Activated CD4-positive, alpha-beta T cell treated with anti-CD3 and anti-CD28 coated beads for 1 hour (primary cell): ENCODE results near the gene JADE2.
"Not testable (repeated sequence)": the region's sequence is repeated elsewhere in the genome, so short reads cannot be mapped to it uniquely, and the experiment has no call there.

Experiments used
- DNase-seq: peaks from one replicate; pipeline ENCODE4 v3.0.0-alpha.2; 2020

The JADE2 gene

GRCh38 chr5:134554319-134555222, 29.1 kb downstream of the JADE2 start:
- DNase-seq: no peak

GRCh38 chr5:134555223-134555889, 29.9 kb downstream of the JADE2 start:
- no peak for DNase-seq

GRCh38 chr5:134555890-134556311, 30.4 kb downstream of the JADE2 start:
- peak; percentile 66 for DNase-seq

- DNase-seq: not testable (repeated sequence)
Measured at GRCh38 chr5:134556588-134556987, 31.1 kb downstream of the JADE2 start.

- no peak for DNase-seq
Measured at GRCh38 chr5:134556994-134557393, 31.5 kb downstream of the JADE2 start.

- no peak for DNase-seq
Measured at GRCh38 chr5:134559672-134560071, 34.2 kb downstream of the JADE2 start.

GRCh38 chr5:134560698-134561097, 35.2 kb downstream of the JADE2 start:
- no peak for DNase-seq

GRCh38 chr5:134561871-134562296, 36.4 kb downstream of the JADE2 start:
- DNase-seq: no peak

- DNase-seq: no peak
Measured at GRCh38 chr5:134563221-134563620, 37.8 kb downstream of the JADE2 start.

GRCh38 chr5:134563962-134564361, 38.5 kb downstream of the JADE2 start:
- no peak for DNase-seq

GRCh38 chr5:134564396-134564795, 38.9 kb downstream of the JADE2 start:
- DNase-seq: no peak

GRCh38 chr5:134565791-134566740, 40.6 kb downstream of the JADE2 start:
- DNase-seq: no peak

- DNase-seq: no peak
Measured at GRCh38 chr5:134566741-134567221, 41.3 kb downstream of the JADE2 start.

- DNase-seq: no peak
Measured at GRCh38 chr5:134567641-134568336, 42.3 kb downstream of the JADE2 start.

- no peak for DNase-seq
Measured at GRCh38 chr5:134568337-134568700, 42.8 kb downstream of the JADE2 start.

GRCh38 chr5:134568761-134569695, 43.6 kb downstream of the JADE2 start:
- no peak for DNase-seq

- DNase-seq: no peak
Measured at GRCh38 chr5:134569758-134570364, 44.4 kb downstream of the JADE2 start.

GRCh38 chr5:134570365-134570758, 44.9 kb downstream of the JADE2 start:
- DNase-seq: no peak

GRCh38 chr5:134570886-134571285, 45.4 kb downstream of the JADE2 start:
- DNase-seq: no peak

- DNase-seq: no peak
Measured at GRCh38 chr5:134571693-134572405, 46.4 kb downstream of the JADE2 start.
